GM12872 (cell line): Measurements from ENCODE around the gene DNM1.

Experiments
- TF ChIP-seq, protein P1 (sequence below): IDR thresholded peaks from 3 replicates; pipeline ENCODE4 v1.5.1; 2011; ENCODE audit warnings: low read depth, mild to moderate bottlenecking, low read length, moderate library complexity; ENCODE audit not compliant: insufficient read depth

DNM1 gene

DNA sequence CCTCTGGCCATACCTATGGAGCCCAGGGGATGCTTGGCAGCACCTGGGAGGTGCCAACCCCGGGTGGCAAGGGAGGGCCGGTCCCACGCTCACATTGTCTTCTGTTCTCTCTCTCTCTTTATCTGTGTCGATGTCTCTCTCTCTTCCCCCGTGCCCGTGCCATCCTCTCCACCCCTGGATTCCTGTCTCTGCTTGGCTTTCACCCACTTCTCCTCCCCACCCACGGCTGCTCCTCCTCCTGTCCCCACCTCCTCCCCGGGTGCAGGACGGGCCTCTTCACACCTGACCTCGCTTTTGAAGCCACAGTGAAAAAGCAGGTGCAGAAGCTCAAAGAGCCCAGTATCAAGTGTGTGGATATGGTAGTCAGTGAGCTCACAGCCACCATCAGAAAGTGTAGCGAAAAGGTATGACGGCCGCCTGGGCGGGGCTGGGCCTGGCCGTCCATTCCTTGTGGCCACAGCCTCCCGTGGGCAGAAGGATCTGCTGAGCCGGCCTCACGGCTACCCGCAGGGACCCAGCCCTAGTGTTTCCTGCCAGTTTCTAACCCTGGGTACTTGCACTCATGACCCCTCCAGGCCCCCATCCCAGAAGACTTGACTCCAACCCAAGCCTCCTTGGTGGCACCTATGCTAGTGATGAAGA, 22.7 kb downstream of the DNM1 start:
- TF ChIP-seq, protein P1, sequence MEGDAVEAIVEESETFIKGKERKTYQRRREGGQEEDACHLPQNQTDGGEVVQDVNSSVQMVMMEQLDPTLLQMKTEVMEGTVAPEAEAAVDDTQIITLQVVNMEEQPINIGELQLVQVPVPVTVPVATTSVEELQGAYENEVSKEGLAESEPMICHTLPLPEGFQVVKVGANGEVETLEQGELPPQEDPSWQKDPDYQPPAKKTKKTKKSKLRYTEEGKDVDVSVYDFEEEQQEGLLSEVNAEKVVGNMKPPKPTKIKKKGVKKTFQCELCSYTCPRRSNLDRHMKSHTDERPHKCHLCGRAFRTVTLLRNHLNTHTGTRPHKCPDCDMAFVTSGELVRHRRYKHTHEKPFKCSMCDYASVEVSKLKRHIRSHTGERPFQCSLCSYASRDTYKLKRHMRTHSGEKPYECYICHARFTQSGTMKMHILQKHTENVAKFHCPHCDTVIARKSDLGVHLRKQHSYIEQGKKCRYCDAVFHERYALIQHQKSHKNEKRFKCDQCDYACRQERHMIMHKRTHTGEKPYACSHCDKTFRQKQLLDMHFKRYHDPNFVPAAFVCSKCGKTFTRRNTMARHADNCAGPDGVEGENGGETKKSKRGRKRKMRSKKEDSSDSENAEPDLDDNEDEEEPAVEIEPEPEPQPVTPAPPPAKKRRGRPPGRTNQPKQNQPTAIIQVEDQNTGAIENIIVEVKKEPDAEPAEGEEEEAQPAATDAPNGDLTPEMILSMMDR: no peak

GRCh38 chr9:128226412-128226801, 23.2 kb downstream of the DNM1 start:
- TF ChIP-seq, protein P1: no peak

GRCh38 chr9:128231638-128232527, 28.7 kb downstream of the DNM1 start:
- TF ChIP-seq, protein P1: no peak

DNA sequence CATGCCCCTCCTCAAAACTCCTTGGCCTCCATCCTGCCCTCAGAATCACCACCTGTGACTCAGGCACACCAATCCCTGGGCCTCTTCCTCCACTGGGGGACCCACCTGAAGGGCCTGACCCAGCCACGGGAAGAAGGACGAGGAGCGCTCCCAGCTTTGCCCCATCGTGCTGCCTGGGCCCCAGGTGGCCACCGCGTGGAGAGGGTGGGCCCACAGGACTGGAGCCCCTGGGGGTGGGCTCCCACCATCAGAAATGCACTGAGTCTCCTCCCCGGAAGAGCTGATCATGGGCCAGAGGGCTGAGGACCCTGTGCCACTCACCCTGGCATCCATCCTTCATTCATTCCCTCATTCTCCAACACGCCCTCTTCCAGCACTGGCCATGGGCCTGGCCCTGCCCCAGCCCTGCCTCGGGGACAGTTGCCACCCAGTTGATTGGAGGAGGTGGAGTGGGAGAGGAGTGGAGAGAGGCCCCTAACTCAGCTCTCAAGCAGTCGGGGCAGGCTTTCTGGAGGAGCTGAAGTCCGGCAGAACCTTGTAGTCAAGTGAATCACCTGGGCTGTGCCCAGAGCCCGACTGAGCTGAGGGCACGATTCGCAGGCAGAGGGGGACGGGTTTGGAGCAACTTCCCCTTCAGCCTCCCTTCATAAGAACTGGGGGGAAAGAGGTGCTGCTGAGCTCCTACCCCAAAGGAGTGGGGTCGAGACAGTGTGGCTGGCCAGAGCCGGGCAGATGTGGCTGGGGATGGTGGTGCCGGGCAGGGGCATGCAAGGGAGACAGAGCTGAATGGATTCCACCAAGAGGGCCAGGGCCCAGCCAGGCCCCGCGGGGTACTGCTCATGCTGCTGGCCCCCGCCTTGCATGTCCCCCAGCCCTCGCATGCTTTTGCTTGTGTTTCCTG, 29.6 kb downstream of the DNM1 start:
- TF ChIP-seq, protein P1: no peak

- TF ChIP-seq, protein P1: no peak
Observed at GRCh38 chr9:128233817-128234406, 30.7 kb downstream of the DNM1 start.

DNA sequence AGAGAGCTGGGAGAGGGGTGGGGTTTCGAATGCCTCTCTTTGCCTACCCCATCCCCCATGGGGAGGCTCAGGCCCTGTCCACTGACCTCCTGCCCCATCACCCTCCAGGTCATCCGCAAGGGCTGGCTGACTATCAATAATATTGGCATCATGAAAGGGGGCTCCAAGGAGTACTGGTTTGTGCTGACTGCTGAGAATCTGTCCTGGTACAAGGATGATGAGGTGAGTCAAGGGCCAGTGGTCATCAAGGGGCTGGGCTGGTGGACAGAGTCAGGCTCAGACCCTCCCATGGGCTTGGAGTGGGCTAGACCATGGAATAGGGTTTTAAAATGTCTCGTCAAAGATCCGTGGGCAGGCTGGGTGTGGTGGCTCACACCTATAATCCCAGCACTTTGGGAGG, 38.9 kb downstream of the DNM1 start:
- TF ChIP-seq, protein P1: no peak
